Tibial nerve (tissue), 4 donors: ENCODE measurements around the gene FRMD4B.
"Not testable (repeated sequence)": the region's sequence is repeated elsewhere in the genome, so short reads cannot be mapped to it uniquely, and the experiment has no call there.

Experiments
- CTCF ChIP-seq, 5 experiments: fragments of 200-600 bp in 3 of 5; fragments of 450-650 bp in 2 of 5; sonication (generic) in 3 of 5; IDR thresholded peaks; one replicate each; pipeline ENCODE4 v1.5.1; 2016 to 2019; ENCODE audit warnings: antibody characterized with exemption in 5 of 5, mild to moderate bottlenecking in 3 of 5, moderate library complexity in 2 of 5
- EP300 ChIP-seq, 2 donors: sonication (generic); formaldehyde crosslinking; IDR thresholded peaks; one replicate each; pipeline ENCODE4 v1.6.1; 2017; ENCODE audit warnings: antibody characterized with exemption in 2 of 2, mild to moderate bottlenecking in 1 of 2
- POLR2A ChIP-seq, 2 donors: fragments of 450-650 bp; IDR thresholded peaks; one replicate each; pipeline ENCODE4 v1.6.1; 2017; ENCODE audit warnings: antibody characterized with exemption in 2 of 2, mild to moderate bottlenecking in 2 of 2, moderate library complexity in 2 of 2

GRCh38 chr3:69277403-69277802, 108.5 kb downstream of the FRMD4B start:
- TF ChIP-seq POLR2A, CTCF, EP300 (IDR thresholded peaks at IDR 0.05): not testable (repeated sequence)
